IMR-90 (cell line): ENCODE data around the gene EPB41L5. TPM values are rescaled to one million over a fixed set of nuclear protein-coding genes. Genes with fewer than 3 reads are reported as not detected.

Source experiments
- ATAC-seq: fragments of 200-7000 bp; cut with Tn5 transposase; 2 replicates; pipeline ENCODE4 v1.9.1; 2020; ENCODE audit warnings: low read depth, mild to moderate bottlenecking, moderate library complexity
- BruUV-seq: library from RNA; stranded (reverse); fragments of 400-500 nt; replicated peaks from 2 replicates; lab custom pipeline; 2021; lab: Mats Ljungman, UMichigan
- CTCF ChIA-PET: fragments of 300-600 bp; formaldehyde crosslinking; extraction: SDS; loops from one replicate; lab custom pipeline; 2021; ENCODE audit warnings: antibody characterized with exemption; lab: Yijun Ruan, JAX
- POLR2A ChIA-PET: fragments of 300-600 bp; sonication (Branson Sonifier 250); formaldehyde crosslinking; loops from one replicate; lab custom pipeline; 2022; ENCODE audit warnings: antibody characterized with exemption; ENCODE audit not compliant: unreplicated experiment; lab: Charles Lee
- DNase-seq: peaks from one replicate; pipeline ENCODE4 v3.0.0; 2013
- H2AFZ ChIP-seq: replicated peaks from 2 replicates; pipeline ENCODE3; 2013; ENCODE audit warnings: low read length, mild to moderate bottlenecking; ENCODE audit not compliant: poor library complexity
- H2AK5ac ChIP-seq: 2 replicates; pipeline ENCODE4 v1.6.1; 2013; ENCODE audit warnings: low read depth, low read length, inconsistent platforms
- H2AK9ac ChIP-seq: replicated peaks from 2 replicates; pipeline ENCODE3; 2013; ENCODE audit warnings: mild to moderate bottlenecking, low read depth, low read length, moderate library complexity; ENCODE audit not compliant: poor library complexity
- H2BK120ac ChIP-seq: 2 replicates; pipeline ENCODE4 v1.6.1; 2013; ENCODE audit warnings: low read depth, low read length, inconsistent platforms
- H2BK15ac ChIP-seq: 3 replicates; pipeline ENCODE4 v1.6.1; 2013; ENCODE audit warnings: low read depth, low read length, inconsistent platforms
- H2BK20ac ChIP-seq: 2 replicates; pipeline ENCODE4 v1.6.1; 2013; ENCODE audit warnings: low read depth, mild to moderate bottlenecking, inconsistent platforms, low read length, moderate library complexity
- H2BK5ac ChIP-seq: 2 replicates; pipeline ENCODE4 v1.6.1; 2013; ENCODE audit warnings: mild to moderate bottlenecking, low read depth, low read length, inconsistent platforms; ENCODE audit not compliant: poor library complexity, severe bottlenecking
- H3K14ac ChIP-seq: replicated peaks from 2 replicates; pipeline ENCODE4 v1.6.1; 2013; ENCODE audit warnings: low read depth, low read length, inconsistent platforms
- H3K18ac ChIP-seq: 2 replicates; pipeline ENCODE4 v1.6.1; 2013; ENCODE audit warnings: low read depth, low read length, control low read depth
- H3K23ac ChIP-seq: 2 replicates; pipeline ENCODE4 v1.6.1; 2013; ENCODE audit warnings: low read depth, low read length, inconsistent platforms
- H3K27ac ChIP-seq: 2 replicates; pipeline ENCODE4 v1.5.1; 2013; ENCODE audit warnings: mild to moderate bottlenecking, control low read depth, low read length; ENCODE audit not compliant: insufficient read depth
- H3K27me3 ChIP-seq: 2 replicates; pipeline ENCODE4 v1.6.1; 2013; ENCODE audit warnings: low read length; ENCODE audit not compliant: control insufficient read depth, insufficient read depth
- H3K36me3 ChIP-seq: 2 replicates; pipeline ENCODE4 v1.6.1; 2013; ENCODE audit warnings: low read length, mixed read lengths; ENCODE audit not compliant: control insufficient read depth, insufficient read depth
- H3K4ac ChIP-seq: 2 replicates; pipeline ENCODE4 v1.6.1; 2013; ENCODE audit warnings: low read depth, low read length, inconsistent platforms
- H3K4me1 ChIP-seq: 2 replicates; pipeline ENCODE4 v1.6.1; 2013; ENCODE audit warnings: low read length, mixed read lengths; ENCODE audit not compliant: control insufficient read depth, insufficient read depth
- H3K4me2 ChIP-seq: 2 replicates; pipeline ENCODE4 v1.6.1; 2013; ENCODE audit warnings: low read depth, mild to moderate bottlenecking, control low read depth, low read length, moderate library complexity
- H3K4me3 ChIP-seq: 2 replicates; pipeline ENCODE4 v1.5.1; 2013; ENCODE audit warnings: low read depth, mild to moderate bottlenecking, control low read depth, low read length, moderate library complexity; ENCODE audit not compliant: insufficient read depth
- H3K56ac ChIP-seq: 2 replicates; pipeline ENCODE4 v1.6.1; 2013; ENCODE audit warnings: low read length, inconsistent platforms; ENCODE audit not compliant: insufficient read depth; ENCODE audit errors: extremely low read depth
- H3K79me1 ChIP-seq, 2 experiments: 2 replicates each; pipeline ENCODE4 v1.6.1; 2013; ENCODE audit warnings: low read length in 2 of 2, inconsistent platforms in 1 of 2, low read depth in 1 of 2
- H3K9ac ChIP-seq: 2 replicates; pipeline ENCODE4 v1.6.1; 2013; ENCODE audit warnings: low read depth, low read length, control low read depth
- H3K9me1 ChIP-seq: 2 replicates; pipeline ENCODE4 v1.6.1; 2013; ENCODE audit warnings: low read length, inconsistent platforms; ENCODE audit not compliant: insufficient read depth
- H3K9me3 ChIP-seq: 2 replicates; pipeline ENCODE4 v1.6.1; 2013; ENCODE audit warnings: low read length; ENCODE audit not compliant: control insufficient read depth, insufficient read depth
- H4K20me1 ChIP-seq: 2 replicates; pipeline ENCODE4 v1.6.1; 2013; ENCODE audit warnings: low read length, inconsistent platforms; ENCODE audit not compliant: insufficient read depth
- H4K5ac ChIP-seq: 2 replicates; pipeline ENCODE4 v1.6.1; 2013; ENCODE audit warnings: mild to moderate bottlenecking, low read depth, low read length, control low read depth
- H4K8ac ChIP-seq, 2 experiments: 2 replicates each; pipeline ENCODE4 v1.6.1; 2013; ENCODE audit warnings: low read depth in 2 of 2, low read length in 2 of 2, control low read depth in 1 of 2, inconsistent platforms in 1 of 2
- H4K91ac ChIP-seq: 2 replicates; pipeline ENCODE4 v1.6.1; 2013; ENCODE audit warnings: low read depth, low read length, inconsistent platforms; ENCODE audit not compliant: insufficient read depth
- BHLHE40 ChIP-seq: fragments of 150-350 bp; IDR thresholded peaks from 2 replicates; pipeline ENCODE4 v1.6.1; 2016; ENCODE audit warnings: mild to moderate bottlenecking, low read depth, low read length
- CEBPB ChIP-seq: IDR thresholded peaks from 2 replicates; pipeline ENCODE4 v1.6.1; 2012; ENCODE audit warnings: low read depth, low read length, improper control_type of control experiment
- FOS ChIP-seq: fragments of 150-350 bp; IDR thresholded peaks from 2 replicates; pipeline ENCODE4 v1.6.1; 2016; ENCODE audit warnings: low read depth, low read length
- MAZ ChIP-seq: IDR thresholded peaks from 2 replicates; pipeline ENCODE4 v1.6.1; 2012; ENCODE audit warnings: low read depth, mild to moderate bottlenecking, low read length, improper control_type of control experiment, moderate library complexity, borderline replicate concordance
- RAD21 ChIP-seq: IDR thresholded peaks from 2 replicates; pipeline ENCODE4 v1.6.1; 2012; ENCODE audit warnings: low read length, improper control_type of control experiment
- SMC3 ChIP-seq: fragments of 150-350 bp; IDR thresholded peaks from 2 replicates; pipeline ENCODE4 v1.6.1; 2016; ENCODE audit warnings: low read depth, mild to moderate bottlenecking, antibody characterized with exemption, low read length, moderate library complexity
- whole genome bisulfite sequencing, 2 experiments: methylation state at CpG; one replicate each; pipeline versions ENCODE4 v1.1.5 to v1.1.7; 2013; ENCODE audit warnings: missing lambda C conversion rate in 2 of 2; ENCODE audit not compliant: insufficient read length in 1 of 2; ENCODE audit errors: extremely low coverage in 2 of 2; 5-methylcytosine and 5-hydroxymethylcytosine counted together
- dilution Hi-C: fragments of 300-500 bp; cut with HindIII; formaldehyde crosslinking; loops from one replicate; pipeline ENCODE4 v1.14.3; 2018; ENCODE audit warnings: low sequenced_read_pairs; ENCODE audit not compliant: unreplicated experiment
- in situ Hi-C: fragments of 300-500 bp; cut with MboI; formaldehyde crosslinking; loops from 3 replicates; pipeline ENCODE4 v1.14.3; 2019; ENCODE audit warnings: low sequenced_read_pairs, inconsistent platforms, mixed read lengths
- intact Hi-C: fragments of 100-400 bp; cut with micrococcal nuclease; formaldehyde crosslinking; loops from 2 replicates; pipeline ENCODE4 v1.10.0; 2022
- polyA plus RNA-seq, 3 experiments: library from polyadenylated mRNA; depleted of rRNA; stranded (reverse); fragments of >200 nt; gene quantifications; 2 replicates each; pipeline ENCODE4 v1.2.3, GENCODE V29; 2012; ENCODE audit warnings: low replicate concordance in 1 of 3
- total RNA-seq: library from RNA; depleted of rRNA; stranded (reverse); fragments of >200 nt; gene quantifications from 2 replicates; pipeline ENCODE4 v1.2.3, GENCODE V29; 2012

The EPB41L5 gene
- total and polyA plus RNA-seq, 2 of the 4 experiments (the other 2 are of a cell fraction): 5.1 to 10.6 TPM

GRCh38 chr2:120053891-120054290 is 41.0 kb downstream of the EPB41L5 start:
- intact Hi-C loops (no loop called here), in situ Hi-C loops (no loop called here), dilution Hi-C loops (no loop called here)
- Histone ChIP-seq H2BK120ac (peak overlapping the region; percentile 39), H2AK9ac (no peak overlapping the region), H3K79me1 (peaks cover 7 to 19% of the 10 kb centered on the region in 2 experiments; a peak in 3 of 4 replicates), H3K9me1 (no peaks in the 10 kb centered on the region), H3K4ac (0 out of 2 replicates have a peak overlapping the region, but pooled peaks have one; percentile 4), H3K4me2 (peak overlapping the region; percentile 33; the same call in 1 of the 2 replicates), H4K20me1 (no peaks in the 10 kb centered on the region), H4K91ac (peak overlapping the region; percentile 50; the same call in 1 of the 2 replicates), H2BK20ac (peak overlapping the region; percentile 59; the same call in 1 of the 2 replicates), H3K4me3 (no peak overlapping the region), H4K5ac (no peak overlapping the region), H2BK5ac (peak overlapping the region; percentile 43), H2AFZ (no peak overlapping the region), H3K27me3 (no peaks in the 10 kb centered on the region), H3K36me3 (0 out of 2 replicates have a peak, but pooled peaks cover 1% of the 10 kb centered on the region), H3K56ac (no peak overlapping the region), H3K23ac (no peak overlapping the region), H3K14ac (no peak overlapping the region), H3K9ac (no peak overlapping the region), H3K18ac (no peak overlapping the region), H3K9me3 (no peaks in the 10 kb centered on the region), H3K27ac (no peak overlapping the region), H3K4me1 (peaks cover 2% of the 10 kb centered on the region; the same call in 1 of the 2 replicates), H2BK15ac (no peak overlapping the region), H4K8ac (no peak overlapping the region; a peak in 1 of 4 replicates), H2AK5ac (no peak overlapping the region)
- no TSS peak for BruUV-seq
- DNase-seq: peak; percentile 21
- TF ChIP-seq SMC3 (no peak), FOS (no peak), RAD21 (no peak), CEBPB (no peak), BHLHE40 (no peak), MAZ (no peak)
- WGBS, 2 experiments: 100% methylated on average over 1 of the region's 3 CpGs; no CpG with 5 or more reads in 1 of the 2 experiments
- CTCF ChIA-PET: no interaction called here
- no peak for ATAC-seq
- POLR2A ChIA-PET: no interaction called here
